Activated CD4-positive, alpha-beta T cell treated with anti-CD3 and anti-CD28 coated beads for 24 hours (primary cell): ENCODE data around the gene KIF1B.
"Not testable (repeated sequence)": the region's sequence is repeated elsewhere in the genome, so short reads cannot be mapped to it uniquely, and the experiment has no call there.

ENCODE experiments used
- DNase-seq, 2 donors: peaks; one replicate each; pipeline ENCODE4 v3.0.0-alpha.2; 2020; ENCODE audit warnings: low read depth in 2 of 2

Gene KIF1B

DNA sequence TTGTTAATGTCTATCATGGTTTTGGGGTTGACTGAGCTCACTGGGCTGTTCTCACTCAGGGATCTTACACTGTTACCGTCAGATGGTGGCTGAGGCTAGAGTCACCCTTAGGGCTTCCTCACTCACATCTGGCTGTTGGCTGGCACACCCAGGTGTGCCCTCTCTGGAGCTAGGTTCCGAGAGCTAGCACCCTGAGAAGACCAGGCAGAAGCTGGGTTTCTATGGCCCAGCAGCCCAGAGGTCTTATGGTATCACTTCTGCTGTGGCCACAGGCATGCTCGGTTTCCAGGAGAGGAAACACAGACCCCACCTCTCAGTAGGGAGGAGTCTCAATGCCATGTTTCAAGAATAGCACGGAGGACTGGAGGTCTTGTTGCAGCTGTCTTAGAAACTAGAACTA lies 20.7 kb upstream of the KIF1B start:
- DNase-seq, result no peak

DNA sequence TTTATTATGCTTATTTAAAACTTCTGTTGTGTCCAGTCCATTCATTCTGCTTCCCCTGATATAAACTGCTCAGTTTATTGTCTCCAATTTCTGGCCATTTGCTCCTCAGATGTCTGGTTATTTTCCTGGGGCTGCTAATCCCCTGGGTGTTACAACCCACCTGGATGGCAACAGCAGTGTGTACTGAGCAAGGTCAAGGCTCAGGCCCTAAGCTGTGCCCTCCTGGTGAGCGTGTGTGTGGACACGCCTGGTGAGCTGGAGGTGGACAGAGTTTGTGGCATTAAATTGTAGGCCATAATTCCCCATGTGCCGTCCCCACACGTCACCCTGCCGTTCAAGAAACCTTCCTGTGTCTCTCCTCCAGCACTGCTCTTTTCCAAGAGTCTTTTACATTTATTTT lies 18.1 kb upstream of the KIF1B start:
- DNase-seq, result no peak

DNA sequence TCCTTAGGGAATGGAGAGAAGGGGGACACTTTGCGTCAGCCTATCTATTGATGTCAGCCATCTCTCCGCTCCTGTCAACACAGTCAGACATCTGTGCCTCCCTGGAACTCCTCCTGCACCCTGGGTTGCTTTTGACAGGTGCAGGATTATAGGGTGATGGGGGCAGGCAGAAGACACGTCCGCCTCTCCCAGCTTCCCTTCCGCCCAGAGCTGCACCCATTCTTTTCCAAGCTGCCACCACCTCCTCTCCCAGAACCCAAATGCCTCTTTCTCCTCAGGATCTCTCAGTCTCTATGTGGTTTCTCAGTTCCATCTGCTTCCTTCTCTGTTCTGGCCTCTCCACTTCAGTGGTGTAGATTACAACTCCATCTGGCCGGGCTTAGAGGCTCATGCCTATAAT lies 17.1 kb upstream of the KIF1B start:
- no peak for DNase-seq

DNA sequence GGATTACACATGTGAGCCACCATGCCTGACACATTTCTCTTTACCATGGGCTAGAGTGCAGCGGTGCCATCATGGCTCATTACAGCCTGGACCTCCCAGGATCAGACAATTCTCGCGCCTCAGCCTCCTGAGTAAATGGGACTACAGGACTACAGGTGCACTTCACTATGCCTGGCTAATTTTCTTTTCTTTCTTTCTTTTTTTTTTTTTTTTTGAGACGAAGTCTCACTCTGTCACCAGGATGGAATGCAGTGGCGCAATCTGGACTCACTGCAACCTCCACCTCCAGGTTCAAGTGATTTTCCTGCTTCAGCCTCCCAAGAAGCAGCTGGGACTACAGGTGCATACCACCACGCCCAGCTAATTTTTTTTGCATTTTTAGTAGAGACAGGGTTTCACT lies 14.8 kb upstream of the KIF1B start:
- DNase-seq, result no peak

DNA sequence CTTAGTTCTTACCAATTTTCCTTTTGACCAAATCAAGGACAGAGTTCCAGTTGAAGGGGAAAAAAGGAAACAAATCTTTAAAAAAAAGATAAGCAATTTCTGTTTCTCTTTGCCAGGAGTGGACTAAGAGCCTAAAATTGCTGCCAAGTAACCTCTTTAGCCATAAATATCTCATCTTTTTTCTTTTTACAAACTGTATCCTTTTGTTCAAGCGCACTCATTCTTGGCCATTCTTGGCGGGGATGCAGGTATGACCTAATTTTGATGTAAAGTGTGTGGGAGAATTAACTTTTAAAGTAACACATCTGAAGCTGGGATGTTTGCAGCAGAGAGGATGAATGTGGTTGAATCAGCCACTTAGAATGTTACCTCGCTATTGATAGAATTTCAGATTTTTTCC lies 13.4 kb upstream of the KIF1B start:
- no peak for DNase-seq

DNA sequence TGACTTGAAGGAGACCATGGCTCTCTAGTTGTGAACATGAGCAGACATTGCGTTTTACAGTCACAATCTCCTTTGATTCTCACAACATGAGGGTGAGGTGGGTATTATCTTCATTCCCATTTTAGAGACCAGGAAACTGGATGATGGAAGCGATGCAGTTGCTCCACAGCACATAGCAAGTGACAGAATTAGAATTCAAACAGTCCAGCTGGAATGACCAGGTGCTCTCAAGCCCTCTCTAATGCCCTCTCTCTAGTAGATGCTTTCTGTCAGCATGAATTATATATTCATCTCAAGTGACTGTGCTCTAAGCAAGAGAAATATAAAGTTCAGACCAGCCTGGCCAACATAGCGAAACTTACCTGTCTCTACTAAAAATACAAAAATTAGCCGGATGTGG lies 9.8 kb upstream of the KIF1B start:
- no peak for DNase-seq

DNA sequence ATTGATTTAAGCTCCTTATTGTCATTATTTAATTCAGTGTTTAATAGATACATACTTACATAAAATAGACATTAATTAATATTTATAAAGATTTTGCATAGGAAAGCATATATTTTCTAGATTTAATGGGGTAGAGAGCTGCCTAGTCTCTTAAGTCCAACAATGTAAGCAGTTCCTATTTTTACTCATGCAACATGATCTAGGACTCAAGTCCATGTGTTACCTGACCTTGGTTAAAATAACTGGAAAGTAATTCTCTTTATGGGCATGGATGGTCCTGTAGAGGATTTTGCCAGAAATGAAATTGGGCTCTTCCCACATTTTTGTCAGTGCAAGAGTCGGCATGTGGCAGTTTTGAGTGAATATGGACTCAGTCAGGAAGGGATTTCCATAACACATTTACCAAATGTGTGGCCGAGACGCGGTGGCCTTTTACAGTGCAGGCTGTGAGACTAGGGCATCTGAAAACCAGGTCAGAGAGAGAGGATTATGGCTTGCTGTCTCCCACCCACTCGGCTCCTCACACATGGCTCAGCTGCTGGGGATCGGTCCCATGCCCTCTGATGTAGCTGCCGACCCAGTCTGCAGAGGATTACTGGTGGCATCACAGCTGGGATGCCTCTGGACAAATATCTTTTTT lies 6.2 kb upstream of the KIF1B start:
- DNase-seq, result no peak

DNA sequence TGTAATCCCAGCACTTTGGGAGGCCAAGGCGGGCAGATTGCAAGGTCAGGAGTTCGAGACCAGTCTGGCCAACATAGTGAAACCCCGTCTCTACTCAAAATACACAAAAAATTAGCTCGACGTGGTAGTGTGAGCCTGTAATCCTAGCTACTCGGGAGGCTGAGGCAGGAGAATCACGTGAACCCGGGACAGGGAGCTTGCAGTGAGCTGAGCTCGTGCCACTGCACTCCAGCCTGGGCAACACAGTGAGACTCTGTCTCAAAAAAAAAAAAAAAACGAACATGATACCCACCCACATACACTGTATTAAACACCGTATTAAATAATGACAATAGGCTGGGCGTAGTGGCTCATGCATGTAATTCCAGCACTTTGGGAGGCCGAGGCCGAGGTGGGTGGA lies 5.2 kb upstream of the KIF1B start:
- DNase-seq, result not testable (repeated sequence)

DNA sequence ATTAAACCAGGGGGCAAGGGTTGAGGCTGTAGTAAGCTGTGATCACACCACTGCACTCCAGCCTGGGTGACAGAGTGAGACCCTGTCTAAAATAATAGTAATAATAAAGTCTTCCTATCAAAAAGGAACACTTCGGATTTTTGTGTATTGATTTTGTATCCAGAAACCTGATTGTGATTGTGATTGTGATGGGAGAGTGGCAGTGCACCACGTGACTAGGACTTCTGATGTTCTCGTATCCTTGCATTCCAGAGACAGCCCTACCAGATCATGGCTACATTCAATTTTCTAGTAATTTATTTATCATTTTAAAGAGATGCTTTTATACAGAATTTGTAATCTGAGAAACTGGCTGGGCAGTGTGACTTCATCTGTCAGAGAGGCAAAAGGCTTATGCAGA lies 2.6 kb upstream of the KIF1B start:
- no peak for DNase-seq

DNA sequence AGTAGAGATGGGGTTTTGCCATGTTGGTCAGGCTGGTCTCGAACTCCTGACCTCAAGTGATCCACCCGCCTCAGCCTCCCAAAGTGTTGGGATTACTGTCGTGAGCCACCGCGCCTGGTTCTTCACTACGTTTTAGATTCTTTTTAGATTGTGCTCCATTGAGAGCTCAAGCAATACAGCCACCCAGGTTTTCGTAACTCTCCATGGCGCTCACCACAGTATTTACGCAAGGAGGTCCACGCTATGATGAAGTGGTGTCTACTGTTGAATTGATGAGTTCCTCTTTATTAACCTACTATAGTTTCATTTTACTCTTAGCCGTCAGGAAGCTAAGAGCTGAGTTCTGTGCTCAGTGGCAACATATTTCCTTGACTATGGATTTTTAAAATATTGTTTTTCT lies 1.8 kb upstream of the KIF1B start:
- DNase-seq, result no peak

DNA sequence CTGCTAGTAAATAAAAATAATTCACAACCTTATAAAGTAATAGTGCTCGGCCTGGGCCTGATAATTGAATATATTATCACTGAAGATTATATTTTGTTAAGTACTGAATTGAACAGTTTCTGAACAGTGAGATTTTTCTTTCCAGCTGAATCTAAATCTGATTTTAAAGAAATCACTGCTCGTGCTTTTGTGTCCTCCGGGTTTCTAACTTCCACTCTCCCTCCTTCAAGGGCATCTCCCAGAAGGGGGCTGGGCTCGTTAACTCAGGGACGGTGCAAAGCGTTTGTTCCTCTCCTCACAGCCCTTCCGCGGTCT lies 823 bp upstream of the KIF1B start:
- no peak for DNase-seq

DNA sequence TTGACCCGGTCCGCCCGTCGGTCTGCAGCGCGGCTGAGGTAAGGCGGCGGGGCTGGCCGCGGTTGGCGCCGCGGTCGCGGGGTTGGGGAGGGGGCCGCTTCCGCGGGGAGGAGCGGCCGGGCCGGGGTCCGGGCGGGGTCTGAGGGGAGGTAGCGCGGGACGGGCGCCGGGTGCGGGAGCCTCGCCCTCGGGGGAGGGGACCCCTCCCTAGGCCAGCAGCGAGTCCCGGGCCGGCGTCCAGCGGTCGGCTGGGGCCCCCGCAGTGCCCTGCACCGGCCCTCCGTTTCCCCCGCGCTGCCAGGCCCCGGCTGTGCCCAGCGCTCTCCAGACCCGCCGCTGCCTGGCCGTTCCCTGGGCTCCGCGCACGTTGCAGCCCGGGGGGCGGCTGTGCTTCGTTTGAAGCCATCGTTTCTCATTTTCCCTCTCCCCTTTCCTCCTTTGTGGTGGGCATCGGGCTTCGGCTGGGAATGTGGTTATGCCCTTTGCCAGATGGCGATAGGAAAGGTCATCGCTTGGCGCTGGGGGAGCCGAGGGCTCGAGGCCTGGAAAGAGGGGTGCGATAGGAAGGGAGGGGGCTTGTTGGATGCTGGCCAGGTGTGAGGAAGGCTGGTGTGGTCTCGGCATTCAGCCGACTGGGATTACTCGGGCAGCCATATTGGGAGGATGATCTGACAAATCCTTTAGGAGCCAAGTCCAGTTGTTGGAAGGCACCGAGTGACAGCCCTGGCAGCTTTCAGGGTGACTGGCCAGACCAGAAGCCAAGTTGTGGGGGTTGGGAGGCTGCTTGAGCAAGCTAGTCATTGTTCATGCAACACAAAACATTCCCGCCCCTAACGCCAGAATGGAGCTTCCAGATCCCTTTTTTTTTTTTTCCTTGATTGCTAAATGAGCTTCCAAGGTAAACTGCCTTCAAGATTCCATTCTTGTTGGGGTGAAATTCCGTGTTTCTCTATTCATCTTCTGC lies 753 bp downstream of the KIF1B start:
- DNase-seq, result peak in 1 of 2 donors; percentile 14

DNA sequence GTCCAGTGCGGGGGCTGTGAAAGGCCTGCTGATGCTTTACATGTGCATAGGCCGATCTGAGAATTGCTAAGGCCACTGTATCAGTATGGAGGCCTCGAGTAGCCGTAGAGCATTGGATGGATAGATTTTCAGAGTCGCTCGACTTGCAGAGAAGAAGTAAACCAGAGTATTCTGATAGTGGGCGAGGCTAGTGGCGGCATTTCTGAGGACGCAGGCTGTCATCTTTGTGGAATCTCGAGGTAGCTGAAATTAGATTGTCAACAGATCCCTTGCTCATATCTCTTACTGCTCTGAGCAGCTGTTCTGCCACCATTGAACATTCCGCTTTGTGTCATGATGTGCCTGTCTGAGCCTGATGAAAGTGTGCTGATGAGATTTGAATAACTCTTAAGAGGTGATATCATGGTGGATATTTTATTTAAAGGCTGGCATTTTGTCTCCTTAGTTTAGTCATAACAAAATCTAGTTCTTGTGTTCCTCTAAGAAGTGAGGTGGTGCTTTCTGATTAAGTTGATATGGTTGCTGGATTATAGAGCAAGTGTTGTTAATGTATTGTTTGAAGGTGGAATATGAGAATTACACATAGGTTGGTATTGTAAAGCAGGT lies 1.5 kb downstream of the KIF1B start:
- DNase-seq, result no peak

DNA sequence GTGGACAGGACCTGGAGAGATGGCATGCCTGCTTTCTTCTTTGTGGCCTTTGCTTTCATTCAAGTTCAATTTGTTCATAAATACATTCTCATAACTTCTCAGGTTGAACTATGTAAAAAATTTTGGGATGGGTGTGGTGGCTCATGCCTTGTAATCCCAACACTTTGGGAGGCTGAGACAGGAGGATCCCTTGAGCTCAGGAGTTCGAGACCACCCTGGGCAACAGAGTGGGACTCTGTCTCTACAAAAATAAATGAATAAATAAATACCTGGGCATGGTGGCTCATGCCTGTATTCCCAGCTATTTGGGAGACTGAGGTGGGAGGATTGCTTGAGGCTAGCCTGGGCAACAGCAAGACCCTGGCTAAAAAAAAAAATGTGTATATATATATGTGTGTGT lies 2.1 kb downstream of the KIF1B start:
- no peak for DNase-seq

DNA sequence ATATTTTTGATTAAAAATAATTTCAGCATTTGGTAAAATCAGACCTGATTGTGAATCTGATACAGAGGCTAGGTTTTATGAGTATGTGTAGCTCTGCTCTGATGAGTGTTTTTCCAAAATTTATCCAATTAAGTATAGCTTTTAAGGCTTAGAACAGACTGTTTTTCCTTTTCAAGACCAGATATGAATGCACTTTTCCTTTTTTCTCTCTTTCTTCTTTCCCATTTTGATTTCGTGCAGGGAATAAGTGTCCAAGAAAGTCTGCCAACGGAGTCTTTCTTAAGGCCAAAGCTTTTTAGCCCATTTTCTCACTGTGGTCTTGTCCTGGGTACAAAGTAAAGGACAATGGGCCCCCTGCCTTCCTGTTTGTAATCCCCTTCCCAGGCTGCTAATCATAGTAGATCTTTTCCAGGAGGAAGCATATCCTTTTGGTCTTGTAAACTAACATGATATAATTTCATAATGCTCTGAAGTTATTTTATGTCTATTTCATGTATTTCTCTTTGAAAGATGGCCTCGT lies 2.9 kb downstream of the KIF1B start:
- no peak for DNase-seq

DNA sequence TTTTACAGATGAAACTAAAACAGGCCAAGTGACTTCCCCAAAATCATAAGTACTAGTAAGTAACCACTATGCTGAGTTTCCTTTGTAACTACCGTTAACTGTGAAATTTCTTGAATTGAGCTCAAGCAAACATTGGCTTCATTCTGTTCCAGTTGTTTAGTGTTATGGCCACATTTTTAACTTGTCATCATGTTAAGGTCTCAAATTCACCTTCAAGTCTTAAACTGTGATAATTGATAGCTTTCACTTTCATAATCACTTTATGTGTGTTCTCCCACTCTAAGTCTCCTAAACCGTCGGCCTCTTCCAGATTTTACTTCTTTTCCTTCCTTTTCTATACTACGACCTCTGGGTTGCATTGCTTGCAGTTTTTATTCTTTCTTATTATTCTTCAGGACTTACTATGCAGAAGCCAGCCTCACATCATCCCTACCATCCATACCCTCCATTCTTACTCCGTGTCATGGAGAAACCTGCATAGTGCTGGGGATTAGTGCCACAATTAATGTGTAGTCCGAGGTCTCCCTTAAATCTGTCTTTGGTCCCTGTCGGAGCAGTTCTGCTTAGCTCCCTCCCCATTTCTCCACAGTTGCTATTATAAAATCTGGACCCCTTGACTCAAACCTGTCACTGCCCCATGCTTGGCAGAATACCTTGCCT lies 5.8 kb downstream of the KIF1B start:
- no peak for DNase-seq

DNA sequence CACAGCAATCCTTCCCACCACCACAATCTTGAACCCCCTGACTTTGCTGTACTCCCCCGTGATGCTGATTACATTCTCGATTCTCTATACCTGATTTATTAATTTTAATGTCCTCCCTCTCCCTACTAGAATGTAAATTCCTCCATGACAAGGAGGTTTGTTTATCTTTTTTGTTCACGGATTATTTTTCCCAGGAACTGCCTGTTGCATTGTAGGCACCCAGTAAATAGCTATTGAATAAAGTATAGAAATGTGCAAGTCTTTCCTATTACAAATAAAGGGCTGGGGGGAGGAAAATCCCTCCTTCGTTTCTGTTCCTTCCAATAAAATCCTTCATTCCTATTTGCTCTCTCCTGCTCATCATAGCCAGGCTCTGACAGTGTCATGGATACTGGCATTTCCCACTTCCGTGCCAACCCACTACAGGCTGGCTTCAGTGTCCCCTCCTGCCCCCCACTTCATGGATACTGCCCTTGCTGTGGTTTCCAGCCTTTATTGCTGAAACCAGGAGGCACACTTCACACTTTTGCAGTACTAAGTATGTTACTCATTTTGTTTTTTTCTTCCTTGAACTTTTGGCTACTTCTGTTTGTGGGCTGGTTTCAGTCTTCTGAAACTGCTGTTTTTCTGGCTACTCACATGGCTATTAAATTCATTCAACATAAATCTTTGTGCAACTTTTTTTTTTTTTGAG lies 7.5 kb downstream of the KIF1B start:
- no peak for DNase-seq

DNA sequence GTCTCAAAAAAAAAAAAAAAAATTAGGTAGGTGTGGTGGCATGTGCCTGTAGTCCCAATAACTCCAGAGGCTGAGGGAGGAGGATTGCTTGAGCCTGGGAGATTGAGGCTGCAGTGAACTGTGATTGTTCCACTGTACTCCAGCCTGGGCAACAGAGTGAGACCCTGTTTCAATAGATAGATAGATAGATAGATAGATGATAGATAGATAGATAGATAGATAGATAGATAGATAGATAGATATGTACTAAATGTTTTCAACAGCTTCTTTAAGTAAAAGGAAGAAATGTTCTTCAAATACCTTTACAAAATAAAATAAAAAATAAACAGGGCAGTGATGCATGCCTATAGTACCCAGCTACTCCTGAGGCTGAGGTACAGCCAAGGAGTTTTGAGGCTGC lies 9.8 kb downstream of the KIF1B start:
- DNase-seq, result no peak

DNA sequence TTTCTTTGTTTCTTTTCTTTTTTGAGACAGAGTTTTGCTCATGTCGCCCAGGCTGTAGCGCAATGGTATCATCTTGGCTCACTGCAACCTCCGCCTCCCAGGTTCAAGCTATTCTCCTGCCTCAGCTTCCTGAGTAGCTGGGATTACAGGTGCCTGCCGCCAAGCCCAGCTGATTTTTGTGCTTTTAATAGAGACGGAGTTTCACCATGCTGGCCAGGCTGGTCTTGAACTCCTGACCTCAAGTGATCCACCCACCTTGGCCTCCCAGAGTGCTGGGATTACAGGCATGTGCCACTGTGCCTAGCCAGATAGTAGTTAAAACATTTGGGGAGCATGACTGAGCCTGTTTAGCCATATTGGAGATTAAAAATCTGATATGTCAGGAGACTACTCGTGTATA lies 10.3 kb downstream of the KIF1B start:
- DNase-seq, result not testable (repeated sequence)

DNA sequence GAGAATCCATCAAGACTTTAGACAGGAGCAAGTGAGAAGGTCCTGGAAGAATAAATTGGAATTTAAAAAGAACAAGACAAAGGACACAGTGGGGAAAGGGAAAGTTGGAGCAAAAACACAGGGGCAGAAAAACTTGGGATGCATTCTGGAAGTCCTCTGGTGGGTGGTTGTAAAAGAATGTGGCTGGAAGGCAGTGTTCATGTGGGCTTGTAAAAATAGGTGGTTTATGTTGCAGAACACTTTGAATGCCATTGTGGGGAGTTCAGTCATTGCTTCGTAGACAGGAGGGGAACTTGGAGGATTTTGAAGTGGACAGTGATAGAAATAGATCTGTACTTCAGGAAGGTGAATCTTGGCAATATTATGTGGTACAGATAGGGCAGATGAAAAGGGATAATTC lies 15.2 kb downstream of the KIF1B start:
- no peak for DNase-seq

DNA sequence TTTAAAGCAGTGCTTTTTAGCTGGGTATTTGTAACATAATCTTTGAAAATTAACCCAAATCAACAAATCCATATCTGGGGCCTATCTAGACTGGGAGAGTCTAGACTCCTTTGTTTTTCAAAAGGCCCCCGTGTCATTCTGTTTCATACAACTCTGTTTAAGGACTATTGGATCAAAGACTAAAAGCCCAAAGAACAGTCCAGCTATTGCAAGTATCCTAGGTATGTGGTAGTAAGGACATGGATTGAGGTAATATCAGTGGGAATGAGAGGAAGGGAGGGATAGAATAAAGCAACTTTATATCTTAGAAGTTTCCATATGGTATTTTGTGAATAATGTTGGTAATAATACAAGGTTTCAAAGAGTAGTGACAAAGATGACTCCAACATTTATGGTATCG lies 18.2 kb downstream of the KIF1B start:
- no peak for DNase-seq

DNA sequence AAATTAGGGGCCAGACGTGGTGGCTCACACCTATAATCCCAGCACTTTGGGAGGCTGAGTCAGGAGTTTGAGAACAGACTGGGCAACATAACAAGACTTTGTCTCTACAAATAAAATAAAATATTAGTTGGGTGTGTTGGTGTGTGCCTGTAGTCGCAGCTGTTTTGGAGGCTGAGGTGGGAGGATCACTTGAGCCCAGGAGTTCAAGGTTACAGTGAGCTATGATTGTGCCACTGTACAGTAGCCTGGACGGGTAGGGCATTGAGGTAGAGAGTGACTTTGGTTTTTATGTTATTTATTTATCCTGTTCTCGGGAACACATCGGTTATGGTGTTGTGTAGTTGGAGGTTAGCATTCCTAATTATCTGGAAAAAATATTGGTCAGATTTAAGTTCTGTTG lies 19.5 kb downstream of the KIF1B start:
- DNase-seq, result no peak
